Measurements from ENCODE around the gene DPP3.

The DPP3 gene

GRCh38 chr11:66484806-66485380 is 4.7 kb downstream of the DPP3 start:
- no peak for DNase-seq

- no peak for DNase-seq
Observed at GRCh38 chr11:66488957-66489356, 8.7 kb downstream of the DPP3 start.

GRCh38 chr11:66489636-66490035 is 9.4 kb downstream of the DPP3 start:
- no peak for DNase-seq

- no peak for DNase-seq
Observed at GRCh38 chr11:66491315-66491935, 11.2 kb downstream of the DPP3 start.

- DNase-seq = no peak
Observed at GRCh38 chr11:66492161-66492865, 12.1 kb downstream of the DPP3 start.

- DNase-seq = no peak
Observed at GRCh38 chr11:66493130-66493529, 12.9 kb downstream of the DPP3 start.

- DNase-seq = no peak
Observed at GRCh38 chr11:66494458-66494857, 14.2 kb downstream of the DPP3 start.

GRCh38 chr11:66494935-66495334 is 14.7 kb downstream of the DPP3 start:
- DNase-seq = no peak

- DNase-seq = no peak
Observed at GRCh38 chr11:66495401-66495854, 15.2 kb downstream of the DPP3 start.

GRCh38 chr11:66497206-66497605 is 17.0 kb downstream of the DPP3 start:
- DNase-seq = no peak

GRCh38 chr11:66498506-66498905 is 18.3 kb downstream of the DPP3 start:
- DNase-seq = no peak

- no peak for DNase-seq
Observed at GRCh38 chr11:66505276-66505816, 25.1 kb downstream of the DPP3 start.

GRCh38 chr11:66509131-66509561 is 28.9 kb downstream of the DPP3 start:
- DNase-seq = peak; percentile 47

GRCh38 chr11:66510271-66510989 is 30.2 kb downstream of the DPP3 start, which contains the start of gene BBS1:
BBS1 (plus strand) TSS chr11:66510635; CDS start chr11:66510660, 25 bp downstream.
- peak; percentile 88 for DNase-seq

- no peak for DNase-seq
Observed at GRCh38 chr11:66510990-66511339, 30.7 kb downstream of the DPP3 start.

GRCh38 chr11:66523611-66524010 is 43.4 kb downstream of the DPP3 start:
- DNase-seq = no peak

GRCh38 chr11:66524304-66525040 is 44.2 kb downstream of the DPP3 start:
- no peak for DNase-seq

- no peak for DNase-seq
Observed at GRCh38 chr11:66529069-66529468, 48.8 kb downstream of the DPP3 start.

- no peak for DNase-seq
Observed at GRCh38 chr11:66529655-66530054, 49.4 kb downstream of the DPP3 start.

- no peak for DNase-seq
Observed at GRCh38 chr11:66530927-66531709, 50.9 kb downstream of the DPP3 start.

- no peak for DNase-seq
Observed at GRCh38 chr11:66531841-66532240, 51.6 kb downstream of the DPP3 start.

- no peak for DNase-seq
Observed at GRCh38 chr11:66532784-66533183, 52.5 kb downstream of the DPP3 start.

Measured in OCI-M1 (cell line).